Stimulated activated CD4-positive, alpha-beta T cell treated with anti-CD3 and anti-CD28 coated beads, Interleukin-4, amount 100 ng/mL, for 4 hours (primary cell): Measurements from ENCODE around the gene MAGOH.

ENCODE experiments used
- DNase-seq, 2 experiments: peaks; one replicate each; pipeline ENCODE4 v3.0.0-alpha.2; 2020

The MAGOH gene

DNA sequence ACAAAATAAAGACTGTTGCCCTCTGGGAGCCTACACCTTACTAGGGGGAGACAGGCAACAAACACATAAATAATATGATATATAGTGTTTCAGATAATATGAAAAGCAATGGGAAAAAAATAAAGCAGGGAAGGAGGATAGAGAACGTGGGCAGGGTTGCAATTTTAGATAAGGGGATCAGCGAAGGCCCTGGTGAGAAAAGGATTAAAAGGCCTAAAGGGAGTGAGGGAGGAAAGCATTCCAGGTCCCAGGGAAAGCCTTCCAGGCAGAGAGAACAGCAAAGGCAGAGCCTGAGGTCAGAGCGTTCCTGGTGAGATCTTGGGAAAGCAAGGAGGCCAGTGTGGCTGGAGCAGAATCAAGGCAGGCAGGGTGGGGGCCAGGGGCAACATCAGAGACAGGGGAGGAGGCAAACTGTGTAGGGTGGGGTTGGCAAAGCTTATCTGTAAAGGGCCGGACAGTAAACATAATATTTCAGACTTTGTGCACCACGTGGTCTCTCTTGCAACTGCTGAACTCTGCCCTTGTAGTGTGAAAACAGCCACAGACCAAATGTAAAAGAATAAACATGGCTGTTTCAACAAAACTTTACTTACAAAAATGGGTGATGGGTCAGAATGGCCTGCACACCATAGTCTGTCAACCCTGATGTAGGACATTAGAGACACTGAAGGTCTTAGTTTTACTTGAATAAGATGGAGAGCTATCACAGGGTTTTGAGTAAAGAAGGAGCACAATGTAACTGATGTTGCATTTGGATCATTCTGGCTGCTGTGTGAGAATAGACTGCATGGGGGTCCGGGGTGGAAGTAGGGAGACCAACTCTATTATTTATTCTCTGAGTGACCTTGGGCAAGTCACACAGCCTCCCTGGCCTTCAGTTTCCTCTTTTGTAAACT lies 55.0 kb downstream of the MAGOH start:
- DNase-seq = no peak

DNA sequence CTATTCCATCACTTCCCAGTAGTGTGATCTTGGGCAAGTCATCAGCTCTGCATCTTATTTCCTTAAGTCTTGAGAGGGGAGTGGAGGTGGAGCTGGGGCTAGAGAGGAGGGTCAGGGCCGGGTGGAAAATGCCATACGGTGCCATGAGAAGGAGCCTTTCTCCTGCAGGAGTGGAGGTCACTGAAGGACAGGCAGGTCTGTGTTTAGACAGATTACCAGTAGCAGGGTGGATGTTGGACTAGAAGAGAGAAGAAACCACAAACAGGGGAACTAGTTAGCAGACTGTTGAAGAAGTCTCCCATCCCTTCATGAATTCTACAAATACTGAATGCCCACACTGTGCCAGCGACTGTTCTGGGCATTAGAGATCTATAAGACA lies 55.6 kb downstream of the MAGOH start:
- no peak for DNase-seq

DNA sequence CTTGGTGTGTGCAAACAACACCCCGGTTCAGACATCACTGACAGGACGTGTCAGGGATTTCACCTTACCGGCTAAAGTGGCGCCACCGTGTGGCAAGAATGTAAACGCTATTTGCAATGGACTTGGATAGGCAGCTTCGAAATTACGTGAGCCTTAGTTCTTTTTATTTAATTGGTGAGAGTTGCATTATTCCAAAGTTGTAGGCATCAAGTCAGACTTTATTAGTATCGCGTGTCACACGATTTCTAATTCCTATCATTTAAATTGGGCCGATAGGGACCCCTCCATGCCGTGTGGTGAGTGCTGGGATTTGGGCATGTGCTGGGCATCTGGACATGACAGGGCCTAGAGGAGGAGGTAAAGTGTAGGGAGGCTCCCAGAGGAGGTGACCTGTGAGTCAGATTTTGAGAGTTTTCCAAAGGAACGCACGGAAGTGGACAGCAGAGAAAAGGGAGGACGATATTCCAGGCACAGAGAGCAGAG lies 56.2 kb downstream of the MAGOH start:
- peak; percentile 67 to 78 for DNase-seq

DNA sequence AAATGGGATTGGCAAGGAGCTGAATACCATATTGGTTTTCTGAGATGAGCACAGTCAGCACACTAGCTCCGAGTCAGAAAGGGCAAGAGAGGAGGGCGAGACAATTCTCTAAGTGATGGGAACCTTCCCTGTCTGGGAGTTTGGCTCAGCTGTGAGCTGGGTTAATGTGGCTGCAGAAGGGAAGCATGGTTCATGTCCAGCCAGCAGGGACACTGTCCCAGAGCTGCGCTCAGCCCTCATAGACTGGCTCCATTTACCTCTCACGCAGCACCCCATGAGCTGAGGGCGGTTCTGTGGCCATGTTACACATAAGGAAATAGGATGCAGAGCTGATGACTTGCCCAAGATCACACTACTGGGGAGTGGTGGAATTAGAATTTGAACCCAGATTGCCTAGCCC lies 57.4 kb downstream of the MAGOH start:
- no peak for DNase-seq

DNA sequence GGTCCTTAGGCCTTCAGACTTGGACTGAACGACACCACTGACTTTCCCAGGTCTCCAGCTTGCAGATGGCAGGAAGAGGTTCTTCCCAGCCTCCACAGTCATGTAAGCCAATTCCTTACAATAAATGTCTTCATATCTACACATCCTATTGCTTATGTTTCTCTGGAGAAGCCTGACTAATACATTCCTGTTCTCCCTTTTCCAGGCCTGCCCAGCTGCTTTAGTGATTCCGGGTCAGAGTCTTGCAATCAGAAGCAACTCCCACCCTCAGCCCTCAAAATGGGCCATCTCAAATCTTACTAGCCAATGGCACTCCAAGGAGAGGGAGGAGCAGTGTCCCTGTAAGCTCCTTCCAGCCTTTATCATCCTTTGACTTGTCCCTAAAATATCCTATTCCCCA lies 58.1 kb downstream of the MAGOH start:
- no peak for DNase-seq
